COLO829 (cell line): Measurements from ENCODE around the gene PPP1R2.
"Not testable (repeated sequence)": the region's sequence is repeated elsewhere in the genome, so short reads cannot be mapped to it uniquely, and the experiment has no call there.

Source experiments
- DNase-seq: peaks from one replicate; pipeline ENCODE4 v3.0.0; 2012; ENCODE audit warnings: low spot score

The PPP1R2 gene

DNA sequence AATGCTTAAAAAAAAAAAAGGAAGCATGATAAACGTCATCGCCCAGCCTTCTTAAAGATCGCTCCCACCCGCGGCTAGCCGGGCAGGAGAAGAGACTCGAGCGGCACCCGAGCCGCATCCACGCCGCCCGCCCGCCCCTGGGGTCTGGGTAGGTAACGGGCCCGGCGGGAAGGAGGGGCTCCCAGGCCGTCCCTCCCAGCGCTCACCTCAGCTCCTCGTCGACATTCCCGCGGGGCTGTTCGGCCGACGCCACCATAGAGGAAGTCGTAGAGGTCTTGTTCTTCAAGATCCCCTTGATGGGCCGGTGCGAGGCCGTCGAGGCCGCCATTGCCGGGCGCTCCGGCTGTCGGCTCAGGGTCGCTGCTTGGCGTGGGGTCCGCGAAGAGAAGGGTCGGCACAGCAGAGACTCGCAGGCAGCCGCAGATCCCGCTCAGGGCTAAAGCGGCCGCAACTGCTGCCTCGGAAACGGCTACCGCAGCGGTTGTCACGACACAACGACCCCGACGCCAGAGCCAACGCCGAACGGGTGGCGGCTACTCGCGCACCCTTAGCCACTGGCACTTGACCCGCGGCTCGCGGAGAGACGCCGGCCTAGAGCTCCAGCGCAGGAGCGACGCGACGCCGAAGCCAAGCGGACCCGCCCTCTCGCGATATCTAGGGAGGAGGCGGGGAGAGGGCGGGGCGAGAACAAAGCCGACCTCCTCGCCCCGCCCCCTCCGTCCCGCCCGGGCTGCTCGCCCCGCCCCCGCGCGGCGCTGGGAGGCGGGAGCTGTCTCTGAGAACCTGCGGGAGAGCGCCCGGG is at the start of gene PPP1R2:
TSS of gene PPP1R2 (minus strand) at position 628 of the 802 bp plus-strand sequence. CDS start at position 328, 300 bp downstream.
- DNase-seq, result peak; percentile 95

DNA sequence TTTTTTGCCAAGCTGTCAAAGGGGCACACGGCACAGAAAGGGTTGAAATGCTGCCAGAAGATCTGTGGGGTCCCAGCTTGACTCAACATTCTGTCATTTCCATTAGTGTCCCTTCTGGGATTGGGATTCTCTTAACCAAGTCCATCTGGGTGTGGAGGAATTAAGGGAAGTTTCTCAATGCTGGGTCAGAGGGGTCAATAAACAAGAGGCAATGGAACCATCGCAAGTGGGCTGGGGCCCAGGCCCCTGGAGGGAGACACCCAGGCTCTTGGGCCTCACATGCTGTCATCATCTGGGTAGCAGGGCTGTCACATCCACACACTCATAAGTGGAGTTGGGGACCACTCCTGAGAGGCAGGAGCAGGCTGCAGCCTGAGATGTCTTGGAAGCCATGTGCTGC is 48.7 kb upstream of the PPP1R2 start:
- DNase-seq, result no peak

DNA sequence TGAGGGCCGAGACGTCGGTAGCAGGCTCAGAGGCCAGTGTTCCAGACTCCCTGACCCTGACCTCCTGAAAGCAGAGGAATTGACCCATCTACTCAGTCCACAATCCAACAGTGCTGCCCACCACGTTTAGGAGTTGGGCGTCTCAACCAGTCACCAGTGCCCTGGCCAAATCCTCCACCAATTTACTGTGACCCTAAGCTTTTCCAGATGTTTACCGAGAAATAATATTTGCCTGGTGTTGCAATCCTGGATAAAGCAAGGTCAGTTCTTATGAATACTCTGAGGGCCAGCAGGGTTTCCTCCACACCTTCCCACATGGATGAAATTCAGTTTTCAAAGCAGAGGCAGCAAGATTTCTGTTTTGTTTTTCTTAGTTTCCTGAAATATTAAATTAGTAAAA is 48.1 kb upstream of the PPP1R2 start:
- DNase-seq, result no peak

DNA sequence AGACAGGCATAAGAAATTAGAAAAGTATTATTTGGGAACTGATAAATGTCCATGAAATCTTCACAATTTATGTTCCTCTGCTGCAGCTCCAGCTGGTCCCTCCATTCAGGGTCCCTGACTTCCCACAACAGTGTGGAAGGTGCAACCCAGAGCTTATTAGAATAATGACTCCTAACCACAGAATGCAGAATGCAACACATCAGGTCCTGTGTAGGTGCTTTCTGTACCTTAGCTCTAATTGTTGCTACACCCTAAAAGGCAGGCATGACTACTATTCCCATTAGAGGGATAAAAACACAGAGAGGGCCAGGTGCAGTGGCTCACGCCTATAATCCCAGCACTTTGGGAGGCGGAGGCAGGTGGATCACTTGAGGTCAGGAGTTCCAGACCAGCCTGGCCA is 47.3 kb upstream of the PPP1R2 start:
- DNase-seq, result not testable (repeated sequence)

DNA sequence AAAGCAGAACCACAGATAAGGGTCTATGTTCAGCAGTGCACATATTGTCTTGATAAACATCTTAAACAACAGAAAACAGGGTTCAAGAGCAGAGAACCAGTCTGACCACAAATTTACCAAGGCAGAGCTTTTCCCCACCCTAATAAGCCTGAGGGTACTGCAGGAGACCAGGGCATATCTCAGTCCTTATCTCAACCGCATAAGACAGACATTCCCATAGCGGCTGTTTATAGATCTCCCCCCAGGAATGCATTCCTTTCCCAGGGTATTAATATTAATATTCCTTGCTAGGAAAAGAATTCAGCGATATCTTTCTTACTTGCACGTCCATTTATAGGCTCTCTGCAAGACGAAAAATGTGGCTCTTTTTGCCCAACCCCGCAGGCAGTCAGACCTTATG is 46.7 kb upstream of the PPP1R2 start:
- not testable (repeated sequence) for DNase-seq

DNA sequence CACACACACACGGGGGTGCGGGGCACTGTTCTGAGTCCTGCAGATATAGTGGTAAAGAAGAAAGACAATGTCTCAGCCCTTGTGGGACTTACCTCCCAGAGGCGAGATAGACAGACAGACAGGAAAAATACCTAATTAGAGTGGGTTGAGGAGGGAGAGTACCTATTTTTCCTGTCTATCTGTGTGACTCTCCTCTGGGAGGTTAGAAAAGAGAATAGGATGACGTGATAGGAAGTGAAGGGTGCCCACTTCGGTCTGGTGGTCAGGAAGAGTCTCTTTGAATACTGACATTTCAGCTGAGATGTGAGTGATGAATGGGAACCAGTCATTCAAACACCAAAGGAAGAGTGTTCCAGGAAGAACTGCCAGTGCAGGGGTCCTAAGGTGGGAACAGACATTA is 44.7 kb upstream of the PPP1R2 start:
- no peak for DNase-seq

DNA sequence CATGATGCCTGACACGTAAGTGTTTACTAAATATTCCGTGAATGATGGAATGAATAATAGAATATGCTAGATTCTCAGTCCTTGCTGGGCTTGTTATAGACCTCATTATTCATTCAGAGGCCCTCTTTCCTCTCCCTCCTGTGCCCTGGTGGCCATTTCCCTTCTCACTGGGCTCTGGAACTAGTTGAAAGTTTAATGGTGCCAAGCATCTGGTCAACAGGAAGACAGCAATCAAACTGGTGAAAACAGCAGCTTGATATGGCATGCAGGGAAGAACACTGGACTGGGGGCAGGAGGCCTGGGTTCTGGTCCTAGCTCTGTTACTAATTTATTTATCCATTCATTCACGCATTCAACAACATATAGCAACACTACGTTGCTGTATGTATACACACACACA is 44.3 kb upstream of the PPP1R2 start:
- no peak for DNase-seq

DNA sequence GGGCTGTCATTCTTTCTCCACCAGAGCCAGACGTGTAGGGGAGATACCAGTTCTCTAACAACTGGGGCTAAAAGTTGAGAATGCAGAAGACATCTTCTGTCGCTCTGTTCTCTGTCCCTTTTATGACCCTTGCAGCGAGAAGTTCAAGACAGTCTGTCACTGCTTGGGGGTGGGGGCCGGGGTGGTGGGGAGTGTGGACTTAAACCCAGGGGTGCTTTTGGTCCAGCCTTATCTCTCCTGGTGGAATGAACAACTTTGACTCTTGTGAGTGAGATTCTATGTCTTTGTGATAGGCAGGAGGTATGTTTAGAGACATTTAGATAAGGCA is 41.4 kb upstream of the PPP1R2 start:
- DNase-seq, result no peak

DNA sequence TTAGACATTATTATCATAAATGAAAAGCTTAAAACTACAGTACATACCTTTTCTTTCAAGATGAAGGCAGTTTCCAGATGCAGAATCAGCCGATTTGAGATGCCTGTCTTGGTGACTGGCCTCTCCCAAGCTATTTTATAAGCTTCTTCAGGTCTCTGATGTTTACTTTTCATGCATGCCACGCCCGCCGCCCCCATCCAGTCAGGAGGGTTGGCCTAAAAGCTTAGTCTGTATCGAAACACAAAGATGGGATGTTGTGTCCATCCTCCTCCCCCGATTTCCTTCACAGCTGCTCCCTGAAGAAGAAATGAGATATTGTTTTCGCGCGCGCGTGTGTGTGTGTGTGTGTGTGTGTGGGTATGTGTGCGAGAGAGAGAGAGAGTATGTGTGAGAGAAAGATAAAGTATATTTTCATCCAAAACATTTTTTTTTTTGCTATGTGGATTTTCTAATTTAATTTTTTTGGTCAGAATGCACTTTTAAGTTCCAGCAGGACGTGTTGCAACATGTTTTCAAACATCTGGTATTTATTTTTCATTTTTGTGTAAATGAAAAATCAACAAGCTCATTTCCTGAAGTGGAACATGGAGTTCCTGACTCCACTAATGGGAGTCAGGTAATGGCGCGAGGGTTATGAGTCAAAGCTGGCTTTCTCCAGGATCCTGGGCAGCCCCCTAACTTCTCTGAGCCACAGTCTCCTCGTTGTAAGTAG is 40.9 kb upstream of the PPP1R2 start, which contains the start of gene APOD:
TSS of gene APOD (minus strand) at position 110 of the 712 bp plus-strand sequence. CDS start 4,479 bp downstream, outside the sequence.
- DNase-seq, result peak; percentile 97

DNA sequence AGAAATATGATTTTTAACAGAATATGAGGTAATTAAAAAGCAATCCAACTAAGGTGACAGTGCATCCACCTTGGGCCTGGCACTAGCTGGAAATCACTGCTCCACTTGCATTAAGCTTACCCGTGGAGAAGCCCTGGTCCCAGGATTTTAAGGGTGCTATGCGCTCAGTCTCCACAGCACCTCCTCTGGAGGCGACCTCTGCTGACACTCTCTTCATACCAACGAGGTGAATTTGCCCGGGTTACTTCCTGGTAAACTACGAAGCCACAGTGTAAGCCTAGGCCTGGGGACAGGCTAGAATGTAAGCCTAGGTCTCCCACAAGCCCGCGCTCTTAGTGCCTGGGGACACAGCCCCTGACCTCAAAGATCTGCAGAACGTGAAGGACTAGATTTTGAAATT is 39.8 kb upstream of the PPP1R2 start:
- no peak for DNase-seq

DNA sequence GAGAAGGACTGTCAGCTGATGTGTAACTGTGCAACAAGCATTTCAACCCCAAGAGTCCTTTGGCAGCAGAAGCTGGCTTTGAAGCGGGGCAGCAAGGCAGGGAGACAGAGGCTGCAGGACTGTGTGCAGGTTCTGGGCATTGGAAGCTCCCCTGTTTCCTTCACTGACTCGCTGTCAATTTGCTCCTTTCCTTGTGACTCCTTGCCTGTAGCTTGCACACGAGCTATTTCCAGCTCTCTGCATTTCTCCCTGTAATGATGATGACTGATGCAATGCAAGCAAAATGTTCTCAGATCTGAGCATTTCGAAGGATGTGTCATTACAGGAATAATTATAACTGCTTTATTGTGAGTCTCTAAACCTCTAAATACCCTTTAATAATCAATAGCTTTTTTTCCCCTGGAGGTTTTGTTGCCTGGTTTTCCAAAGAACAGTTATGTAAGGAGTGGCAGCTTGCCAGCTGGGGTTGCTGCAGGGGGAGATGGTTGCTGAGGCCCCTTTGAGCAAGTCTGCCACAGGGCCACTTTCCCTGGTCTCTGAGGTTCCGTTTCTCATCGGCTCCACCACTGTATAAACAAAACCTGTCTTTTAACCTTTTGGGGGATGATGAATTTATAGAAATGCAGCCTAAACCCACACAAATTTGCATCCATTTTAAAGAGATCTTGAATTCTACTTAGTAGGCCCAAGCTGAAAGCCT is 37.8 kb upstream of the PPP1R2 start:
- DNase-seq, result peak; percentile 26

DNA sequence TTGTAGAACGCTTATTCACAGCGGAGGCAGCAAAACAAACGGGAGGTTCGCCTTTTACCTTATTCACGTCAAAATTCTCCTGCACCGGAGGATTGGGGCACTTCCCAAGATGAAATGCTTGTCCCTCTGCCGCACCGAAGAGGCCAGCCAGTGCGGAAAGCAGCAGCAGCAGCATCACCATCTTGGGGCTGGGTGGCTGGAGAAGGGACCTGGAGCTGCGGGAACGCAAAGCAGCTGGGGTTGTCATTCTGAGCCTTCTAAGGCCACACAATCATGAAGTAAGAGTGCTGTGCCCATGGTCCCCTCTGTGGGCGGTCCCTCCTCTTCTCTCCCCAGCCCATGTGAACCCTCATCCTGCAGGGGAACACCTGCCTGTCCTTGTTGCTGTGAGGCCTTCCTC is 36.2 kb upstream of the PPP1R2 start:
- no peak for DNase-seq

DNA sequence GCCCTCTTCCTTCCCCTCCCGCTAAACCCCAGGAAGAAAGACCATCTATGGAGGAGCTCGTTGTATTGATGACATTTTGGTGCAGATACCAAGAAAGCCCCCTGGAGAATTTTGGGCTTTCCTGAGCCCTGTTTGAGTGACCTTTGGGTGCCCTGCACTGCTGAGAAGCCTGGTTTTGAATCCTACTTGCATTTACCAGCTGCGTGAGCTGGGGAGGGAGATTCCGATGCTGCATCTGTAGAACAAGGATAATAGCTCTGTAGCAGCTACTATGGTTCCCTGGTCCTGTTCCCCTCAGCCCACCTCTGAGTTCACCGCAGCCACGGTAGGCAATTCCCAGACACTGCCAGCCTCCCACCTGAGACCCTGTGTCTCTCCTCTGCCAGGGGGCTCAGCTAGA is 35.4 kb upstream of the PPP1R2 start:
- no peak for DNase-seq

DNA sequence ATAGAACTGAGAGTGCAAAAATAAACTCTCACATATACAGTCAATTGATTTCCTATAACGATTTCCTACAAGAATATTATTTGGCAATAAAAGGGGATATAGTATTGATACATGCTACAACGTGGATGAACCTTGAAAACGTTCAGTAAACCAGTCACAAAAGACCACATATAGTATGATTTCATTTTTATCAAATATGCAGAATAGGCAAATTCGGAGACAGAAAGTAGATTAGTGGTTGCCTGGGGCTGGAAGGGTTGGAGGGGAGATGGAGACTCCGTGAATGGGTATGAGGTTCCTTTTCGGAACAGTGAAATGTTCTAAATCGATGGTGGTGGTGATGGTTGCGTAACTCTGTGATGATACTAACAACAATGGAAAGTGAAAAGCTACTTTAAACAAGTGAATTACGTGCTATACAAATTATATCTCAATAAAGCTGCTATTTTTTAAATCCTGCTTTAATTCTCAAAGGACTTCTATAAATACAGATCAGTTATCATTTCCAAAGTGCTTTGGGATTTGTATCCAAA is 34.6 kb upstream of the PPP1R2 start:
- no peak for DNase-seq

DNA sequence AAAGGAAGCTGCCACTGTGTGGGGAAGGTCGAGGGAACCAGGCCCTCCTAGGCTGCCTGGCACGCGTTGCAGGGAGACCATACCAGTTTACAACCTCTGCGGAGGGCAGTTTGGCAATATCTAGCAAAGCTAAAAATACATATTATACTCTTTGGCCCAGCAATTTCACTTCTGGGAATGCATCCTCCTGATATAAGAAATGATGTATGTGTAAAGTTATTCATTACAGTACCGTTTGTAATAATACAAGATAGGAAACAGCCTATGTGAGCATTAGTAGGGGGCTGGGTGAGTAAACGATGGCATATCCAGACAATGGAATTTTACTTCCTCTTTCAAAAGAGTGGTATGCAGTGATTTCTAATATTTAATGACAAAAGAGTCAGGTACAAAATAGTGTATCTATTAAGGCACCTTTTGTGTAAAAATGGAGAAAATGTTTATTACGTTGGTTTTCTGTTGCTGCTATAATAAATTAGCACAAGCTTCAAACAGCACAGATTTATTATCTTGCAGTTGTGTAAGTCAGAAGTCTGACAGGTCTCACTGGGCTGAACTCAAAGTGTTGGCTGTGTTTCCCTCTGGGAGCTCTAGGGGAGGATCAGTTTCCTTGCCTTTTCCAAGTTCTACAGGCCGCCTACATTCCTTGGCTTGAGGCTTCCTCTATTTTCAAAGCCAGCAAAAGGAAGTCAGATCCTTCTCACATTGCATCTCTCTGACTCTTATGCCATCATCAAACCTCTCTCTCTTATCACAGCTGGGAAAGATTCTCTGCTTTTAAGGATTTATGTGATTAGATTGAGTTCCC is 31.6 kb upstream of the PPP1R2 start:
- no peak for DNase-seq

DNA sequence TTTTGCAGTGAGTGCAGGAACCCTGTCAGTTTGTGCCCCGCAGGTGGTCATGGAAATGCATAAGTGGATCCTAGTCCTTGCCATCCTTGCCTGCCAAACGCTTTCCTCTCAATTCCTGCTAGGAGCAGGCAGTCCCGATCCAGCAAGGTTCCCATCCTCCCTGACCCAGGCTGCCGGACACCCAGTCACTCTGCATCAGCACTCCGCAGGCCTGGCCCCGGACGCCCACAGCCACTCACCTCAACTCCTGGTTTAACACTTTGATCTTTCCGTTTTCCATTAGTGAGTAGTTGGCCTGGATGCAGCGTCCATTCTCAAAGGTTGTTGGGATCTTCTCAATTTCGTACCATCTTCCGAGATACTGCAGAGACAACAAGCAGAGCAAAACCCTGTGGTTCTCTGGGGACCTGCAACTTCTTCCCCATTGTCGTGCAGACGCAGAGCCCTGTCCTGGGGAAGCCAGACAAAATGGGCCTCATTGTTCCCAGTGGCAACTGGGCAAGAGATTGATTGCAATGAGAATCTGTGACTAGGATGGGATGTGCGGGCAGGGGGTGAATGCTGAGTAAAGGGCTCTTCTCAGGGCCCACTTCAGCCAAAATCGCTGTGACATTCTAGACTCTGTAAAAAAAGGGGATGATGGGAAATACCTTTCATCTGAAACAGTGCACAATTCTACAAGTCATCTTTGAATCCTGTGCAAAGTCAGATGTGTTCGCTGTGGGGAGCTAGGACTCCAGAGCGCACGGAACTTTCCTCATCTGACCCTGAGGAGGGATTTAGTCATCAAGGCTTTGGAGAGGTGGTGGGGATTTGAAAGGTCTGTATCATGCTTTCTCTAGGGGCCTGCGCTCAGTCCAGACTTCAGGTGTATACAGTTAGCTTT is 30.7 kb upstream of the PPP1R2 start:
- DNase-seq, result no peak

DNA sequence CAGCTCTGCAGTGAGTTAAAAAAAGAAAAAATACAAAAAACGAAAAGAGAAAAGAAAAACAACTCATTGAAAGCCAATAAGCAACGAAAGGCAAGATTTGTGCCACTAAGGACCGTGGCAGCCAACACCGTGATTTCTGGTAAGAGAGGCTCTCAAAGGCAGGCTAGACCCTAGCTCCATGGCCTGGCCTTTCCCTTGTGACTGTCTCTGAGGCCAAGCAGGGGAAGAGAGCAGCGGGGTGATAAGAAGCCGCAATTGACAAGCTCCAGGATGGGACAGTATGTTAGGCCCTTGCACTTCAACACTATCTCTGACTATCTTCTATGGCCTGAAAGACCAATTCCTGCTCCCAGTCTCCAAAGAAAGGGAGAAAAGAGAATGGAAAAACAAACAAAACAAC is 28.2 kb upstream of the PPP1R2 start:
- DNase-seq, result no peak

DNA sequence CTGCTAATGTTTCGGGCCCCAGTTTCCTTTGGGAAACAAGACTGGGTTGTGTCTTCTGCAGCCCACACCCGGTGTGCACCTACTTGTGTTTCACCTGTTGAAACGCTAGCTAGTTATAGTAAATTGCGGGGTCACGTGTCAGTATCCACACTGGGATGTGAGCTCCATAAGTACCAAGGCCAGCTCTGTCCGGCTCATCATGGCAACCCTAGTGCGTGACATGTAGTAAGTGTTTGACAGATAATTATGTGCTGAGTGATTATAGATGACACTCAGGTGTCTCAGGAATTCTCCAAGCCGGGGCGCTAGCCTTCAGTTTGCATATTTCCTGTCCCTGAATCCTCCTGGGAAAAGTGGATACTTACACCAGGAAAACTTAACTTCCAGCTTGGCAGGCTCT is 27.8 kb upstream of the PPP1R2 start:
- no peak for DNase-seq

DNA sequence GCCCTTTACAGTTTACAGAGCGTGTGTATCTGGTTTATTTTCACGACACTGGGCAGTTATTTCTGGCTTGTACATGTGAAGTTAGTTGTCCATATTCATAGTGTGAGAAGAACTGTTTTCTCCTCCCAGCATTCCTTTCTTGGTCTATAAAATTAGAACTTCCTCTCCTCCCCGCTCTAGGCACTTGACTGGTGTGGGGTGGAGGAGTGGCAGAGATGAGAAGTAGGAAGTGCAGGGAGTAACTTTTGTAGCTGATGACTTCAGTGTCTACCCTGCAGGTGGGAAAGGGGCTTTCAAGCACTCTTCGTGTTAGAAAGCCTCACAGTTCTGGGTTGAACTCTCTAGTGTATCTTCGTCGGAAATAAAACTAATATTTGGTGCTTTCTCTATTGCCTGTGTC is 27.2 kb upstream of the PPP1R2 start:
- DNase-seq, result no peak

DNA sequence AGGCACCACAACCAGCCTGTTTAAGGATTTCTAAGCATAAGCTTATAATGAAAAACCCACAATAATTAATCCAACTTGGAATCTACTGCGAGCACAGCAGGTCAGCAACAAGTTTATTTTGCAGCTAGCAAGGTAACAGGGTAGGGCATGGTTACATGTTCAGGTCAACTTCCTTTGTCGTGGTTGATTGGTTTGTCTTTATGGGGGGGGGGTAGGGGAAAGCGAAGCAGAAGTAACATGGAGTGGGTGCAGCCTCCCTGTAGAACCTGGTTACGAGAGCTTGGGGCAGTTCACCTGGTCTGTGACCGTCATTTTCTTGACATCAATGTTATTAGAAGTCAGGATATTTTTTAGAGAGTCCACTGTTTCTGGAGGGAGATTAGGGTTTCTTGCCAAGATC is 25.5 kb upstream of the PPP1R2 start:
- DNase-seq, result no peak

DNA sequence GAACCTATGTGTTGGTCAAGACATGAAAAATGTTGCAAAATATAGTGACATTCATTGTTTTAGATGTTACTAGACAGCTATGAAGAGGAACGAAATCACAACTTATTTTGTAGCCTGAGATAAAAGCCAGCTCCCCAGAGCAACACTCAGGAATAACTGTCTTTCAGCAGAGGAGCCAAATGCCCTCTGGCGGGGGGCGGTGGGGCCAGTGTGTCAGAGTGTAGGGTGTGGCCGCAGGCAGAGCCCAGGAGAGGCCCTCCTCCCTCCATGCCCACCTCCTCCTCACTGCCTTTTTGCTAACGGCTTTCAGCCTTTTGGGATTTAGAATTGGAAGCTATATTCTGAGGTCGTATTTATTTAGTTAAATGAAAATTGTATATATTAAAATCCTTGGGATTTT is 23.7 kb upstream of the PPP1R2 start:
- DNase-seq, result no peak
